GM23338 (cell line): ENCODE results near the gene VCL. TPM values are rescaled to one million over a fixed set of nuclear protein-coding genes. Genes with fewer than 3 reads are reported as not detected.
A peak's percentile ranks its signal among the peaks of the same experiment; 100 is the strongest.

Experiments
- ATAC-seq: fragments of 200-7000 bp; cut with Tn5 transposase; 3 replicates; pipeline ENCODE4 v1.9.1; 2020
- DNase-seq: peaks from one replicate; pipeline ENCODE4 v3.0.0-alpha.2; 2015; ENCODE audit warnings: low spot score
- H2AFZ ChIP-seq: fragments of 200-600 bp; sonication (generic); 2 replicates; pipeline ENCODE4 v1.8.0; 2016; ENCODE audit warnings: antibody characterized with exemption, mild to moderate bottlenecking, moderate library complexity
- H3F3A ChIP-seq: fragments of 200-600 bp; sonication (generic); replicated peaks from 2 replicates; pipeline ENCODE4 v1.8.0; 2017; ENCODE audit warnings: antibody characterized with exemption, mixed run types, low read depth
- H3K27ac ChIP-seq: fragments of 200-600 bp; sonication (generic); 2 replicates; pipeline ENCODE4 v1.6.1; 2016; ENCODE audit warnings: low read depth
- H3K27me3 ChIP-seq: fragments of 200-600 bp; sonication (generic); 2 replicates; pipeline ENCODE4 v1.8.0; 2016; ENCODE audit warnings: mild to moderate bottlenecking, mixed run types, moderate library complexity; ENCODE audit not compliant: insufficient read depth
- H3K36me3 ChIP-seq: fragments of 200-600 bp; sonication (generic); 2 replicates; pipeline ENCODE4 v1.8.0; 2016; ENCODE audit warnings: mild to moderate bottlenecking; ENCODE audit not compliant: insufficient read depth
- H3K4me1 ChIP-seq: fragments of 200-600 bp; sonication (generic); 2 replicates; pipeline ENCODE4 v1.8.0; 2016; ENCODE audit warnings: mild to moderate bottlenecking, moderate library complexity; ENCODE audit not compliant: insufficient read depth
- H3K4me2 ChIP-seq: fragments of 200-600 bp; sonication (generic); 2 replicates; pipeline ENCODE4 v1.7.1; 2017; ENCODE audit warnings: mixed run types
- H3K4me3 ChIP-seq: fragments of 200-600 bp; sonication (generic); 2 replicates; pipeline ENCODE4 v1.6.1; 2016; ENCODE audit warnings: mixed run types
- H3K79me2 ChIP-seq: fragments of 200-600 bp; sonication (generic); replicated peaks from 2 replicates; pipeline ENCODE4 v1.8.0; 2017; ENCODE audit warnings: mild to moderate bottlenecking; ENCODE audit not compliant: insufficient read depth
- H3K9me2 ChIP-seq: fragments of 200-600 bp; sonication (generic); 2 replicates; pipeline ENCODE4 v1.8.0; 2017; ENCODE audit not compliant: insufficient read depth
- H4K20me1 ChIP-seq: fragments of 200-600 bp; sonication (generic); replicated peaks from 2 replicates; pipeline ENCODE4 v1.8.0; 2017; ENCODE audit warnings: mild to moderate bottlenecking; ENCODE audit not compliant: insufficient read depth
- H3K27ac Mint-ChIP-seq: 2 replicates; pipeline ENCODE4 v1.8.0; 2020; ENCODE audit warnings: inconsistent platforms, mild to moderate bottlenecking, moderate library complexity, mixed read lengths
- H3K27me3 Mint-ChIP-seq: 3 replicates; pipeline ENCODE4 v1.8.0; 2022; ENCODE audit warnings: low read depth, mild to moderate bottlenecking, moderate library complexity, mixed read lengths, inconsistent platforms; ENCODE audit not compliant: insufficient read depth, poor library complexity
- H3K36me3 Mint-ChIP-seq: 3 replicates; pipeline ENCODE4 v1.8.0; 2021; ENCODE audit warnings: low read depth, mild to moderate bottlenecking, inconsistent platforms, moderate library complexity, mixed read lengths
- H3K4me1 Mint-ChIP-seq: 3 replicates; pipeline ENCODE4 v1.8.0; 2020; ENCODE audit warnings: mild to moderate bottlenecking, inconsistent platforms, mixed read lengths
- H3K4me3 Mint-ChIP-seq: 3 replicates; pipeline ENCODE4 v1.8.0; 2021; ENCODE audit warnings: moderate library complexity, mild to moderate bottlenecking, inconsistent platforms, mixed read lengths
- H3K9me3 Mint-ChIP-seq: 3 replicates; pipeline ENCODE4 v1.8.0; 2020; ENCODE audit warnings: moderate library complexity, mild to moderate bottlenecking, inconsistent platforms, mixed read lengths
- CREB1 ChIP-seq: fragments of 250-450 bp; sonication (Bioruptor Pico); IDR thresholded peaks from 2 replicates; pipeline ENCODE4 v1.5.0; 2020; ENCODE audit warnings: low read depth, mild to moderate bottlenecking, moderate library complexity
- EZH2 ChIP-seq: fragments of 200-600 bp; sonication (generic); IDR thresholded peaks from one replicate; pipeline ENCODE4 v1.8.0; 2017; ENCODE audit warnings: antibody characterized with exemption, mild to moderate bottlenecking, low read depth; ENCODE audit not compliant: unreplicated experiment
- EZH2phosphoT487 ChIP-seq: fragments of 200-600 bp; sonication (generic); IDR thresholded peaks from one replicate; pipeline ENCODE4 v1.8.1; 2018; ENCODE audit warnings: antibody characterized with exemption; ENCODE audit not compliant: unreplicated experiment
- JUNB ChIP-seq: IDR thresholded peaks from one replicate; pipeline ENCODE4 v1.6.1; 2016; ENCODE audit warnings: antibody characterized with exemption; ENCODE audit not compliant: unreplicated experiment
- NANOG ChIP-seq: IDR thresholded peaks from 2 replicates; pipeline ENCODE4 v1.6.1; 2016; ENCODE audit warnings: antibody characterized with exemption, borderline replicate concordance
- POLR2AphosphoS5 ChIP-seq: IDR thresholded peaks from 2 replicates; pipeline ENCODE4 v1.6.1; 2016; ENCODE audit warnings: antibody characterized with exemption, low read depth
- STAT1 ChIP-seq: IDR thresholded peaks from one replicate; pipeline ENCODE4 v1.6.1; 2016; ENCODE audit warnings: antibody characterized with exemption; ENCODE audit not compliant: unreplicated experiment
- ZNF114 ChIP-seq: fragments of 250-450 bp; sonication (Bioruptor Pico); IDR thresholded peaks from 2 replicates; pipeline ENCODE4 v1.5.0; 2020; ENCODE audit warnings: mild to moderate bottlenecking, moderate library complexity
- ZNF331 ChIP-seq: fragments of 250-450 bp; sonication (Bioruptor Pico); IDR thresholded peaks from 2 replicates; pipeline ENCODE4 v1.5.0; 2020; ENCODE audit warnings: low read depth, mild to moderate bottlenecking, moderate library complexity
- polyA plus RNA-seq: library from polyadenylated mRNA; unstranded; fragments of >200 nt; fragmentation: Nextera tagmentation; extraction: Ambion mirVana; gene quantifications from 2 replicates; pipeline ENCODE4 v1.2.1, GENCODE V29; 2016
- total RNA-seq: library from RNA; depleted of rRNA; stranded (reverse); fragments of >200 nt; shearing (Covaris generic); gene quantifications from 2 replicates; pipeline ENCODE4 v1.2.3, GENCODE V29; 2014
- TF ChIP-seq, protein P1 (sequence below): fragments of 250-450 bp; sonication (Bioruptor Pico); IDR thresholded peaks from 2 replicates; pipeline ENCODE4 v1.5.0; 2020; ENCODE audit warnings: mild to moderate bottlenecking, moderate library complexity
- TF ChIP-seq, protein P2 (sequence below): IDR thresholded peaks from 2 replicates; pipeline ENCODE4 v1.6.1; 2016; ENCODE audit warnings: antibody characterized with exemption
- TF ChIP-seq, protein P3 (sequence below), 2 experiments: fragments of 200-600 bp in 1 of 2; sonication (generic) in 1 of 2; conservative IDR thresholded peaks; 2 replicates each; pipeline versions ENCODE4 v1.5.1 to v1.6.1; 2016 to 2017; ENCODE audit warnings: antibody characterized with exemption in 2 of 2, low read depth in 2 of 2, mild to moderate bottlenecking in 2 of 2, moderate library complexity in 1 of 2
- TF ChIP-seq, protein P4 (sequence below): IDR thresholded peaks from one replicate; pipeline ENCODE4 v1.6.1; 2018; ENCODE audit warnings: antibody characterized with exemption; ENCODE audit not compliant: unreplicated experiment

Gene VCL
- total and polyA plus RNA-seq, 2 experiments from 2014 or later: 60.7 to 254 TPM

DNA sequence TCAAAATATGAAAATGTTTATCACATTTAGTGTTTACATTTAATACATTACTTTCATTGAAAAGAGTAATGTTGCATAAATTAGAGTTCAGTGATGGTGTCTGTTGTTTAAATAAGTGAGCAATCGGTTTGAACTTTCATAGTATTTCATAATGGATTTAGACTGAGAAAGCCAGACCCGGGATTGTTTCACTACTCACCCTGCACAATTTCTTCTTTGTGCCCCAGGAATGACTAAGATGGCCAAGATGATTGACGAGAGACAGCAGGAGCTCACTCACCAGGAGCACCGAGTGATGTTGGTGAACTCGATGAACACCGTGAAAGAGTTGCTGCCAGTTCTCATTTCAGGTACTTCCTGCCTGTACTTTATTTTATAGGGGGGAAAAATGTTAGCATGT lies 74.6 kb downstream of the VCL start:
- DNase-seq (no peak), ATAC-seq (no peak)
- Mint-ChIP-seq H3K4me3 (no peak overlapping the region), H3K27me3 (peaks cover 5% of the 10 kb centered on the region), H3K4me1 (peaks cover 53% of the 10 kb centered on the region), H3K36me3 (peaks cover 56% of the 10 kb centered on the region), H3K9me3 (no peaks in the 10 kb centered on the region), H3K27ac (0 out of 2 replicates have a peak overlapping the region, but pooled peaks have one; percentile 19)
- H3K27me3 ChIP-seq: no peaks in the 10 kb centered on the region
- no peaks in the 10 kb centered on the region; the same call in 1 of the 2 replicates for H4K20me1 ChIP-seq
- peaks cover 22% of the 10 kb centered on the region; the same call in 1 of the 2 replicates for H3K79me2 ChIP-seq
- TF ChIP-seq EZH2phosphoT487 (no peak), CREB1 (CRISPR knock-in tag) (no peak), STAT1 (no peak), NANOG (no peak), EZH2 (no peak), JUNB (no peak), ZNF331 (CRISPR knock-in tag) (no peak), POLR2AphosphoS5 (no peak), ZNF114 (no peak)
- TF ChIP-seq, protein P1, sequence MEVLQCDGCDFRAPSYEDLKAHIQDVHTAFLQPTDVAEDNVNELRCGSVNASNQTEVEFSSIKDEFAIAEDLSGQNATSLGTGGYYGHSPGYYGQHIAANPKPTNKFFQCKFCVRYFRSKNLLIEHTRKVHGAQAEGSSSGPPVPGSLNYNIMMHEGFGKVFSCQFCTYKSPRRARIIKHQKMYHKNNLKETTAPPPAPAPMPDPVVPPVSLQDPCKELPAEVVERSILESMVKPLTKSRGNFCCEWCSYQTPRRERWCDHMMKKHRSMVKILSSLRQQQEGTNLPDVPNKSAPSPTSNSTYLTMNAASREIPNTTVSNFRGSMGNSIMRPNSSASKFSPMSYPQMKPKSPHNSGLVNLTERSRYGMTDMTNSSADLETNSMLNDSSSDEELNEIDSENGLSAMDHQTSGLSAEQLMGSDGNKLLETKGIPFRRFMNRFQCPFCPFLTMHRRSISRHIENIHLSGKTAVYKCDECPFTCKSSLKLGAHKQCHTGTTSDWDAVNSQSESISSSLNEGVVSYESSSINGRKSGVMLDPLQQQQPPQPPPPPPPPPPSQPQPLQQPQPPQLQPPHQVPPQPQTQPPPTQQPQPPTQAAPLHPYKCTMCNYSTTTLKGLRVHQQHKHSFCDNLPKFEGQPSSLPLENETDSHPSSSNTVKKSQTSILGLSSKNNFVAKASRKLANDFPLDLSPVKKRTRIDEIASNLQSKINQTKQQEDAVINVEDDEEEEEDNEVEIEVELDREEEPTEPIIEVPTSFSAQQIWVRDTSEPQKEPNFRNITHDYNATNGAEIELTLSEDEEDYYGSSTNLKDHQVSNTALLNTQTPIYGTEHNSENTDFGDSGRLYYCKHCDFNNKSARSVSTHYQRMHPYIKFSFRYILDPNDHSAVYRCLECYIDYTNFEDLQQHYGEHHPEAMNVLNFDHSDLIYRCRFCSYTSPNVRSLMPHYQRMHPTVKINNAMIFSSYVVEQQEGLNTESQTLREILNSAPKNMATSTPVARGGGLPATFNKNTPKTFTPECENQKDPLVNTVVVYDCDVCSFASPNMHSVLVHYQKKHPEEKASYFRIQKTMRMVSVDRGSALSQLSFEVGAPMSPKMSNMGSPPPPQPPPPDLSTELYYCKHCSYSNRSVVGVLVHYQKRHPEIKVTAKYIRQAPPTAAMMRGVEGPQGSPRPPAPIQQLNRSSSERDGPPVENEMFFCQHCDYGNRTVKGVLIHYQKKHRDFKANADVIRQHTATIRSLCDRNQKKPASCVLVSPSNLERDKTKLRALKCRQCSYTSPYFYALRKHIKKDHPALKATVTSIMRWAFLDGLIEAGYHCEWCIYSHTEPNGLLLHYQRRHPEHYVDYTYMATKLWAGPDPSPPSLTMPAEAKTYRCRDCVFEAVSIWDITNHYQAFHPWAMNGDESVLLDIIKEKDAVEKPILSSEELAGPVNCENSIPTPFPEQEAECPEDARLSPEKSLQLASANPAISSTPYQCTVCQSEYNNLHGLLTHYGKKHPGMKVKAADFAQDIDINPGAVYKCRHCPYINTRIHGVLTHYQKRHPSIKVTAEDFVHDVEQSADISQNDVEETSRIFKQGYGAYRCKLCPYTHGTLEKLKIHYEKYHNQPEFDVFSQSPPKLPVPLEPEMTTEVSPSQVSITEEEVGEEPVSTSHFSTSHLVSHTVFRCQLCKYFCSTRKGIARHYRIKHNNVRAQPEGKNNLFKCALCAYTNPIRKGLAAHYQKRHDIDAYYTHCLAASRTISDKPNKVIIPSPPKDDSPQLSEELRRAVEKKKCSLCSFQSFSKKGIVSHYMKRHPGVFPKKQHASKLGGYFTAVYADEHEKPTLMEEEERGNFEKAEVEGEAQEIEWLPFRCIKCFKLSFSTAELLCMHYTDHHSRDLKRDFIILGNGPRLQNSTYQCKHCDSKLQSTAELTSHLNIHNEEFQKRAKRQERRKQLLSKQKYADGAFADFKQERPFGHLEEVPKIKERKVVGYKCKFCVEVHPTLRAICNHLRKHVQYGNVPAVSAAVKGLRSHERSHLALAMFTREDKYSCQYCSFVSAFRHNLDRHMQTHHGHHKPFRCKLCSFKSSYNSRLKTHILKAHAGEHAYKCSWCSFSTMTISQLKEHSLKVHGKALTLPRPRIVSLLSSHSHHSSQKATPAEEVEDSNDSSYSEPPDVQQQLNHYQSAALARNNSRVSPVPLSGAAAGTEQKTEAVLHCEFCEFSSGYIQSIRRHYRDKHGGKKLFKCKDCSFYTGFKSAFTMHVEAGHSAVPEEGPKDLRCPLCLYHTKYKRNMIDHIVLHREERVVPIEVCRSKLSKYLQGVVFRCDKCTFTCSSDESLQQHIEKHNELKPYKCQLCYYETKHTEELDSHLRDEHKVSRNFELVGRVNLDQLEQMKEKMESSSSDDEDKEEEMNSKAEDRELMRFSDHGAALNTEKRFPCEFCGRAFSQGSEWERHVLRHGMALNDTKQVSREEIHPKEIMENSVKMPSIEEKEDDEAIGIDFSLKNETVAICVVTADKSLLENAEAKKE (CRISPR knock-in tag): no peak
- TF ChIP-seq, protein P2, sequence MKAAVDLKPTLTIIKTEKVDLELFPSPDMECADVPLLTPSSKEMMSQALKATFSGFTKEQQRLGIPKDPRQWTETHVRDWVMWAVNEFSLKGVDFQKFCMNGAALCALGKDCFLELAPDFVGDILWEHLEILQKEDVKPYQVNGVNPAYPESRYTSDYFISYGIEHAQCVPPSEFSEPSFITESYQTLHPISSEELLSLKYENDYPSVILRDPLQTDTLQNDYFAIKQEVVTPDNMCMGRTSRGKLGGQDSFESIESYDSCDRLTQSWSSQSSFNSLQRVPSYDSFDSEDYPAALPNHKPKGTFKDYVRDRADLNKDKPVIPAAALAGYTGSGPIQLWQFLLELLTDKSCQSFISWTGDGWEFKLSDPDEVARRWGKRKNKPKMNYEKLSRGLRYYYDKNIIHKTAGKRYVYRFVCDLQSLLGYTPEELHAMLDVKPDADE: no peak
- TF ChIP-seq, protein P3, sequence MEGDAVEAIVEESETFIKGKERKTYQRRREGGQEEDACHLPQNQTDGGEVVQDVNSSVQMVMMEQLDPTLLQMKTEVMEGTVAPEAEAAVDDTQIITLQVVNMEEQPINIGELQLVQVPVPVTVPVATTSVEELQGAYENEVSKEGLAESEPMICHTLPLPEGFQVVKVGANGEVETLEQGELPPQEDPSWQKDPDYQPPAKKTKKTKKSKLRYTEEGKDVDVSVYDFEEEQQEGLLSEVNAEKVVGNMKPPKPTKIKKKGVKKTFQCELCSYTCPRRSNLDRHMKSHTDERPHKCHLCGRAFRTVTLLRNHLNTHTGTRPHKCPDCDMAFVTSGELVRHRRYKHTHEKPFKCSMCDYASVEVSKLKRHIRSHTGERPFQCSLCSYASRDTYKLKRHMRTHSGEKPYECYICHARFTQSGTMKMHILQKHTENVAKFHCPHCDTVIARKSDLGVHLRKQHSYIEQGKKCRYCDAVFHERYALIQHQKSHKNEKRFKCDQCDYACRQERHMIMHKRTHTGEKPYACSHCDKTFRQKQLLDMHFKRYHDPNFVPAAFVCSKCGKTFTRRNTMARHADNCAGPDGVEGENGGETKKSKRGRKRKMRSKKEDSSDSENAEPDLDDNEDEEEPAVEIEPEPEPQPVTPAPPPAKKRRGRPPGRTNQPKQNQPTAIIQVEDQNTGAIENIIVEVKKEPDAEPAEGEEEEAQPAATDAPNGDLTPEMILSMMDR (conservative IDR thresholded peaks at IDR 0.05; ENCODE audit: low read depth in 2 of 2): no peak
- TF ChIP-seq, protein P4, sequence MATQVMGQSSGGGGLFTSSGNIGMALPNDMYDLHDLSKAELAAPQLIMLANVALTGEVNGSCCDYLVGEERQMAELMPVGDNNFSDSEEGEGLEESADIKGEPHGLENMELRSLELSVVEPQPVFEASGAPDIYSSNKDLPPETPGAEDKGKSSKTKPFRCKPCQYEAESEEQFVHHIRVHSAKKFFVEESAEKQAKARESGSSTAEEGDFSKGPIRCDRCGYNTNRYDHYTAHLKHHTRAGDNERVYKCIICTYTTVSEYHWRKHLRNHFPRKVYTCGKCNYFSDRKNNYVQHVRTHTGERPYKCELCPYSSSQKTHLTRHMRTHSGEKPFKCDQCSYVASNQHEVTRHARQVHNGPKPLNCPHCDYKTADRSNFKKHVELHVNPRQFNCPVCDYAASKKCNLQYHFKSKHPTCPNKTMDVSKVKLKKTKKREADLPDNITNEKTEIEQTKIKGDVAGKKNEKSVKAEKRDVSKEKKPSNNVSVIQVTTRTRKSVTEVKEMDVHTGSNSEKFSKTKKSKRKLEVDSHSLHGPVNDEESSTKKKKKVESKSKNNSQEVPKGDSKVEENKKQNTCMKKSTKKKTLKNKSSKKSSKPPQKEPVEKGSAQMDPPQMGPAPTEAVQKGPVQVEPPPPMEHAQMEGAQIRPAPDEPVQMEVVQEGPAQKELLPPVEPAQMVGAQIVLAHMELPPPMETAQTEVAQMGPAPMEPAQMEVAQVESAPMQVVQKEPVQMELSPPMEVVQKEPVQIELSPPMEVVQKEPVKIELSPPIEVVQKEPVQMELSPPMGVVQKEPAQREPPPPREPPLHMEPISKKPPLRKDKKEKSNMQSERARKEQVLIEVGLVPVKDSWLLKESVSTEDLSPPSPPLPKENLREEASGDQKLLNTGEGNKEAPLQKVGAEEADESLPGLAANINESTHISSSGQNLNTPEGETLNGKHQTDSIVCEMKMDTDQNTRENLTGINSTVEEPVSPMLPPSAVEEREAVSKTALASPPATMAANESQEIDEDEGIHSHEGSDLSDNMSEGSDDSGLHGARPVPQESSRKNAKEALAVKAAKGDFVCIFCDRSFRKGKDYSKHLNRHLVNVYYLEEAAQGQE: no peak
- H3K36me3 ChIP-seq: peaks cover 5% of the 10 kb centered on the region
- peaks cover 50% of the 10 kb centered on the region for H3K4me1 ChIP-seq
- peak overlapping the region; percentile 67 for H3K27ac ChIP-seq
- H3K4me3 ChIP-seq: no peak overlapping the region
- no peak overlapping the region for H3K4me2 ChIP-seq
- no peaks in the 10 kb centered on the region for H3K9me2 ChIP-seq
- no peaks in the 10 kb centered on the region for H3F3A ChIP-seq
- no peak overlapping the region for H2AFZ ChIP-seq
